Measurements from ENCODE around the gene PDSS2.

GRCh38 chr6:107144666-107145065, 314.7 kb downstream of the PDSS2 start:
- TF ChIP-seq CTCF (IDR thresholded peaks at IDR 0.05) (no peak), ZFX (IDR thresholded peaks at IDR 0.05; ENCODE audit: borderline replicate concordance) (no peak)

Data from 22Rv1 (cell line).